Measurements from ENCODE around the gene RNF182.

RNF182 gene

DNA sequence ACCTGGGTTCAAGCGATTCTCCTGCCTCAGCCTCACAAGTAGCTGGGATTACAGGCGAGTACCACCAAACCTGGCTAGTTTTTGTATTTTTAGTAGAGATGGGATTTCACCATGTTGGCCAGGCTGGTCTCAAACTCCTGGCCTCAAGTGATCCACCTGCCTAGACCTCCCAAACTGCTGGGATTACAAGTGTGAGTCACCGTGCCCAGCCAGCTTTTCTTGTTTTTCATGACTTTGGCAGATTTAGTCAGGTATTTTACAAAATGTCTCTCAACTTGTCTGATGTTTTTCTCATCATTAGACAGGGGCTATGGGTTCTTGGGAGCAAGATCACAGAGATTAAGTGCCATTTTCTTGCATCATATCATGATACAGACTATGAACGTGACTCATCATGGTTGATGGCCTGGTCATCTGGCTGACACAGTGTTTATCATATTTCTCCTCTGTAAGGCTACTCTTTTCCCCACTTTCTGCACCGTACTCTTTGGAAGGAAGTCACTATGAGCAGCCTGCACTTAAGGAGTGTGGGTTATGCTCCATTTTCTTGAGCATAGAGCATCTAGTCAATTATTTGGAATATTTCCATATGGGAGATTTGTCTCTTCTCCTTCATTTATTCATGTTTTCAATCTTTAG lies 67.8 kb downstream of the RNF182 start:
- peak; percentile 93 for DNase-seq (ENCODE audit: low read depth)
- H3K4me3 ChIP-seq (ENCODE audit: control insufficient read depth, low read depth, low read length): no peak overlapping the region
- TF ChIP-seq, protein P1, sequence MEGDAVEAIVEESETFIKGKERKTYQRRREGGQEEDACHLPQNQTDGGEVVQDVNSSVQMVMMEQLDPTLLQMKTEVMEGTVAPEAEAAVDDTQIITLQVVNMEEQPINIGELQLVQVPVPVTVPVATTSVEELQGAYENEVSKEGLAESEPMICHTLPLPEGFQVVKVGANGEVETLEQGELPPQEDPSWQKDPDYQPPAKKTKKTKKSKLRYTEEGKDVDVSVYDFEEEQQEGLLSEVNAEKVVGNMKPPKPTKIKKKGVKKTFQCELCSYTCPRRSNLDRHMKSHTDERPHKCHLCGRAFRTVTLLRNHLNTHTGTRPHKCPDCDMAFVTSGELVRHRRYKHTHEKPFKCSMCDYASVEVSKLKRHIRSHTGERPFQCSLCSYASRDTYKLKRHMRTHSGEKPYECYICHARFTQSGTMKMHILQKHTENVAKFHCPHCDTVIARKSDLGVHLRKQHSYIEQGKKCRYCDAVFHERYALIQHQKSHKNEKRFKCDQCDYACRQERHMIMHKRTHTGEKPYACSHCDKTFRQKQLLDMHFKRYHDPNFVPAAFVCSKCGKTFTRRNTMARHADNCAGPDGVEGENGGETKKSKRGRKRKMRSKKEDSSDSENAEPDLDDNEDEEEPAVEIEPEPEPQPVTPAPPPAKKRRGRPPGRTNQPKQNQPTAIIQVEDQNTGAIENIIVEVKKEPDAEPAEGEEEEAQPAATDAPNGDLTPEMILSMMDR (conservative IDR thresholded peaks at IDR 0.05; ENCODE audit: control insufficient read depth, insufficient read depth, low read depth, low read length): no peak

DNA sequence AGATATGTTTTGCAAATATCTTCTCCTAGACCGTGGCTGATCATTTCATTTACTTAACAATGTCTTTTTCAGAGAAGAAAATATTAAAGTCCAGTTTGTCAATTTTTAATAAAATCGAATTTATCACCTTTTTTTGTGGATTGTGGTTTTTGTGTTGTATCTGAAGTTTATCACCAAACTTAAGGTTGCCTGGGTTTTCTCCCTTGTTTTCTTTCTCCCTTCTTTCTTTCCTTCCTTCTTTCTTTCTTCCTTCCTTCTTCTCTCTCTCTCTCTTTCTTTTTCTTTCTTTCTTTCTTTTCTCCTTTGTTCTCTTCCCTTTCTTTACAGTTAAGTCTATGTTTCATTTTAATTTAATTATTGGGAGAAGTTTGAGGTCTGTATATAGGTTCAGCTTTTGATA lies 68.7 kb downstream of the RNF182 start:
- TF ChIP-seq, protein P1 (conservative IDR thresholded peaks at IDR 0.05; ENCODE audit: control insufficient read depth, insufficient read depth, low read depth, low read length): no peak
- no peak overlapping the region for H3K4me3 ChIP-seq (ENCODE audit: control insufficient read depth, low read depth, low read length)
- no peak for DNase-seq (ENCODE audit: low read depth)

DNA sequence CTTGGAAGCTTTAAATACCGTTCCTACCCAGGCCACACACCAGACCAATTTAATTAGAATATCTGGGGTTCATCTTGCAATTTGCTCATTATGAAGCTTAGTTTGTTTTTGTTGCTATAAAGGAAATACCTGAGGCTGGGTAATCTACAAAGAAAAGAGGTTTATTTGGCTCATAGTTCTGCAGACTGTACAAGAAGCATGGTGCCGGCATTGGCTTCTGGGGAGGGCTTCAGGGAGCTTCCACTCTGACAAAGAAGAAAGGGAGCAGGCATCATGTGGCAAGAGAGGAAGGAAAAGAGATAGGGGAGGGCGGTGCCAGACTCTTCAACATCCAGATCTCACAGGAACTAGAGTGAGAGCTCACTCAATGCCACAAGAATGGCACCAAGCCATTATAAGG lies 73.6 kb downstream of the RNF182 start:
- DNase-seq (ENCODE audit: low read depth): no peak
- TF ChIP-seq, protein P1 (conservative IDR thresholded peaks at IDR 0.05; ENCODE audit: control insufficient read depth, insufficient read depth, low read depth, low read length): no peak
- no peak overlapping the region for H3K4me3 ChIP-seq (ENCODE audit: control insufficient read depth, low read depth, low read length)

DNA sequence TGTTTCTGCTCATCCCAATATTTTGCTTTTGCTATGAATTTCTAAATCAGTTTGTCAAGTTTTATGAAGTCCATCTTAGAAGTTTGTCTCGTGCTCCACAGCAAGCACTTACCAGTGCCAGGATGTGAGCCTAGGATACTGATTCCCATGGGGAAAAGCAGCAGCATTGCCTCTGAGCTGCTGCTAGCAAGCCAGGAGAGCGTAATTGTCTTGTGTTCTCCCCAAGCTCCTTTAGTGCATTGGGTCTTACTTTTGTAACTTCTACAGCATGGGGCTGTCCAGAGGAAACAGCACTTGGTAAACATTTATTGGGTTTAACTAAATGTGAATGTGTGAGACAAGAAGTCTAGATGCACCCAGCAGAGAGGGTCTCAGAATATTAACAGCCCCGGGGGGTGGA lies 76.1 kb downstream of the RNF182 start:
- H3K4me3 ChIP-seq (ENCODE audit: control insufficient read depth, low read depth, low read length): no peak overlapping the region
- TF ChIP-seq, protein P1 (conservative IDR thresholded peaks at IDR 0.05; ENCODE audit: control insufficient read depth, insufficient read depth, low read depth, low read length): no peak
- DNase-seq (ENCODE audit: low read depth): peak; percentile 65

DNA sequence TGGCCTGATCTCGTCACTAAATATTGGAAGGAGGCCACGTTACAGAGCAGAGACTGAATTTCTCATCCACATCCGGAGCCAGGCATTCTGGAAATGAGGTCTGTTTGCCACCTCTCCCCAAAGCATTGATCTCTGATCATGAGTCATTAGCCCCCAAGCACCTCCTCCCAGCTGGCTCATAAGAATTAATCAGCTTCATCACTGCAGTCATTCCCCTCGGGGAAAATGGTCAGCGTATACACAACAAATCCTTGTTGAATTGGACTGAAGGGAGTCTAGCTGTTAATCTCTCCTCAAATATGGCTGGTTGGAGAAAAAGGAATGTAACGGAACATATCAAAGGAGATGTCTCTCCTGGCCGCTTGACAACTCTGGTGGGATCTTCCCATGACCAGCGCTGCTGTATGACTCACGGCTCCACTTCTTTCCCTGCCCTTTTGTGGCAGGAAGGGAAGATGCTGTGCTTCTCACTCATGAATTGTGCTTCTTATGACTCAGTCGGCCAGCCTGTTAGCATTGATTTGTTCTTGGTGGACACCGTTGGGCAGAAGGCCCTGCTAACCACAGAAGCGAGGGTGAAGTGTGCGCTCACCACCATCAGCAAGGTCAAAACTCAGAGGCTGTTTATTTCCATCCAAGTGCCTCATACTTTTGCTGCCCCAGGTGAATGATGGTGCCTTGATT lies 76.7 kb downstream of the RNF182 start:
- DNase-seq (ENCODE audit: low read depth): peak; percentile 100
- TF ChIP-seq, protein P1 (conservative IDR thresholded peaks at IDR 0.05; ENCODE audit: control insufficient read depth, insufficient read depth, low read depth, low read length): no peak

DNA sequence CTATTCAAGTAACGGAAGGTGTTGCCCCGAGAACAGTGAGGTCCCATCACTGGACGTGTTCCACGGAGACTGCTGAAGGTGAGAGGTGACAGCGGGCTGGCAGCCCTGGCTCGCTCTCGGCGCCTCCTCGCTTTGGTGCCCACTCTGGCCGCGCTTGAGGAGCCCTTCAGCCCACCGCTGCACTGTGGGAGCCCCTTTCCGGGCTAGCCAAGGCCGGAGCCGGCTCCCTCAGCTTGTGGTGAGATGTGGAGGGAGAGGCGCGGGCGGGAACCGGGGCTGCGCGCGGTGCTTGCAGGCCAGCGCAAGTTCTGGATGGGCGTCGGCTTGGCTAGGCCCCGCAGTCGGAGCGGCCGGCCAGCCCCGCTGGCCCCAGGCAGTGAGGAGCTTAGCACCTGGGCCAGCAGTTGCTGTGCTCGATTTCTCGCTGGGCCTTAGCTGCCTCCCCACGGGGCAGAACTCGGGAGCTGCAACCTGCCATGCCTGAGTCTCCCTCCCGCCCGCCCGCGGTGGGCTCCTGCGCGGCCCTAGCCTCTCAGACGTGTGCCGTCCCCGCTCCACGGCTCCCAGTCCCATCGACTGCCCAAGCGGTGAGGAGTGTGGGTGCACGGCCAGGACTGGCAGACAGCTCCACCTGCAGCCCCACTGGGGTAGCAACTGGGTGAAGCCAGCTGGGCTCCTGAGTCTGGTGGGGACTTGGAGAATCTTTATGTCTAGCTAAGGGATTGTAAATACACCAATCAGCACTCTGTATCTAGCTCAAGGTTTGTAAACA lies 77.6 kb downstream of the RNF182 start:
- DNase-seq (ENCODE audit: low read depth): no peak
- no peak overlapping the region for H3K4me3 ChIP-seq (ENCODE audit: control insufficient read depth, low read depth, low read length)
- TF ChIP-seq, protein P1 (conservative IDR thresholded peaks at IDR 0.05; ENCODE audit: control insufficient read depth, insufficient read depth, low read depth, low read length): no peak

More for the DNA sequence above, 76.7 kb downstream of the RNF182 start:
- no peak overlapping the region for H3K4me3 ChIP-seq (ENCODE audit: control insufficient read depth, low read depth, low read length)
